AG04450 (cell line): ENCODE data around the gene PPHLN1. TPM values are rescaled to one million over a fixed set of nuclear protein-coding genes. Genes with fewer than 3 reads are reported as not detected.
A peak's percentile ranks its signal among the peaks of the same experiment; 100 is the strongest.

ENCODE experiments used
- CTCF ChIA-PET: fragments of 300-600, 350-600 bp; formaldehyde crosslinking; extraction: SDS; loops from one replicate; lab custom pipeline; 2022; ENCODE audit warnings: antibody characterized with exemption, inconsistent platforms; lab: Charles Lee
- POLR2A ChIA-PET: fragments of 350-600 bp; formaldehyde crosslinking; extraction: SDS; loops from one replicate; lab custom pipeline; 2021; ENCODE audit warnings: antibody characterized with exemption, inconsistent platforms; lab: Yijun Ruan, JAX
- DNase-seq: peaks from one replicate; pipeline ENCODE4 v3.0.0-alpha.2; 2011; ENCODE audit warnings: low read depth, low spot score
- H3K27ac ChIP-seq: one replicate; pipeline ENCODE4 v1.5.1; 2012; ENCODE audit warnings: low read depth, low read length, control low read depth
- H3K27me3 ChIP-seq: one replicate; pipeline ENCODE4 v1.6.0; 2012; ENCODE audit warnings: low read length; ENCODE audit not compliant: control insufficient read depth, insufficient read depth
- H3K4me3 ChIP-seq: 2 replicates; pipeline ENCODE4 v1.5.1; 2011; ENCODE audit warnings: mild to moderate bottlenecking, low read depth, low read length, control low read depth
- H3K9me3 ChIP-seq: 2 replicates; pipeline ENCODE4 v1.5.1; 2012; ENCODE audit warnings: low read length; ENCODE audit not compliant: control insufficient read depth, insufficient read depth
- CTCF ChIP-seq: IDR thresholded peaks from 2 replicates; pipeline ENCODE4 v1.5.1; 2011; ENCODE audit warnings: low read depth, low read length, control low read depth, inconsistent platforms
- polyA plus RNA-seq: library from polyadenylated mRNA; depleted of rRNA; stranded (reverse); fragments of >200 nt; gene quantifications from 2 replicates; pipeline ENCODE4 v1.2.3, GENCODE V29; 2011

The PPHLN1 gene
- polyA plus RNA-seq, 1 experiment: 89.1 TPM

GRCh38 chr12:42285431-42285830 is 40.5 kb upstream of the PPHLN1 start:
- Histone ChIP-seq H3K27me3 (peaks cover 2% of the 10 kb centered on the region), H3K27ac (no peak overlapping the region), H3K4me3 (no peak overlapping the region), H3K9me3 (no peaks in the 10 kb centered on the region; the same call in 1 of the 2 replicates)
- no peak for TF ChIP-seq CTCF
- no peak for DNase-seq
- ChIA-PET POLR2A (interaction anchor here (0.7 kb wide), 1 partner anchor 1401 kb away, joined by 3 read pairs; no protein-coding TSS in a partner anchor), CTCF (no interaction called here)

- H3K4me3 ChIP-seq: no peak overlapping the region
- DNase-seq: no peak
- no peak for TF ChIP-seq CTCF
- POLR2A ChIA-PET: no interaction called here
- no peak overlapping the region for H3K27ac ChIP-seq
- H3K9me3 ChIP-seq: no peaks in the 10 kb centered on the region; the same call in 1 of the 2 replicates
- CTCF ChIA-PET: no interaction called here
- H3K27me3 ChIP-seq: peaks cover 2% of the 10 kb centered on the region
Observed at GRCh38 chr12:42286741-42287140, 39.2 kb upstream of the PPHLN1 start.

- no peak overlapping the region for H3K4me3 ChIP-seq
- H3K9me3 ChIP-seq: no peaks in the 10 kb centered on the region; the same call in 1 of the 2 replicates
- peaks cover 2% of the 10 kb centered on the region for H3K27me3 ChIP-seq
- H3K27ac ChIP-seq: no peak overlapping the region
- ChIA-PET CTCF (no interaction called here), POLR2A (no interaction called here)
- TF ChIP-seq CTCF: no peak
- no peak for DNase-seq
Observed at GRCh38 chr12:42288544-42288943, 37.4 kb upstream of the PPHLN1 start.

GRCh38 chr12:42291680-42292079 is 34.3 kb upstream of the PPHLN1 start:
- Histone ChIP-seq H3K4me3 (no peak overlapping the region), H3K9me3 (peaks cover 3% of the 10 kb centered on the region), H3K27me3 (peaks cover 2% of the 10 kb centered on the region), H3K27ac (no peak overlapping the region)
- ChIA-PET POLR2A (no interaction called here), CTCF (no interaction called here)
- TF ChIP-seq CTCF: no peak
- no peak for DNase-seq

- H3K4me3 ChIP-seq: no peak overlapping the region
- ChIA-PET POLR2A (no interaction called here), CTCF (interaction anchor here (0.6 to 1.0 kb wide), 6 partner anchors 23 to 1575 kb away, joined by 3 to 4 read pairs (median 3); partner anchors contain the start of genes PPHLN1 and ZCRB1)
- peak; percentile 34 for TF ChIP-seq CTCF
- no peak overlapping the region for H3K27ac ChIP-seq
- no peaks in the 10 kb centered on the region for H3K27me3 ChIP-seq
- no peak for DNase-seq
- H3K9me3 ChIP-seq: peaks cover 5% of the 10 kb centered on the region; the same call in 1 of the 2 replicates
Observed at GRCh38 chr12:42296503-42297109, 29.4 kb upstream of the PPHLN1 start.
